C4-2B (cell line): ENCODE measurements around the gene NKIRAS2.

Experiments used
- H3K27ac ChIP-seq: fragments of 450-650 bp; 2 replicates; pipeline ENCODE4 v1.5.1; 2017
- ZFX ChIP-seq: fragments of 450-650 bp; IDR thresholded peaks from 2 replicates; pipeline ENCODE4 v1.6.1; 2017
- TF ChIP-seq, protein P1 (sequence below): fragments of 450-650 bp; conservative IDR thresholded peaks from 2 replicates; pipeline ENCODE4 v1.5.1; 2017; ENCODE audit warnings: mild to moderate bottlenecking

The NKIRAS2 gene

DNA sequence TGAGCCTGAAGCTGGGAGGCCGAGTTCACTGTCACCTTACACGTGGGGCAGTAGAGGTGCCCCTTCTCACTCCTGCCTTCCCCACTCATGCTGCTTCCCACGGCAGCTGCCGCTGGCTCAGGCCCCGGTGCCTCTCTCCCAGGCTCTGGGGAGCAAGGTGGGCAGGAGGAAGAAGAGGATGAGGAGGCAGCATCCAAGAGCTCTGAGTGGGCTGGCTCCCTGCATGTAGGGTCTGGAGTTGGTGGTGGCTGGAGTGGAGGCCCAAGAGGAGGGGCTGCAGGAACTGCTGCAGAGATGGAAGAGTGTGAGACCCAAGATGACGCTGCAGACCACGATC lies 8.9 kb downstream of the NKIRAS2 start:
- H3K27ac ChIP-seq = no peak overlapping the region
- no peak for TF ChIP-seq ZFX
- TF ChIP-seq, protein P1, sequence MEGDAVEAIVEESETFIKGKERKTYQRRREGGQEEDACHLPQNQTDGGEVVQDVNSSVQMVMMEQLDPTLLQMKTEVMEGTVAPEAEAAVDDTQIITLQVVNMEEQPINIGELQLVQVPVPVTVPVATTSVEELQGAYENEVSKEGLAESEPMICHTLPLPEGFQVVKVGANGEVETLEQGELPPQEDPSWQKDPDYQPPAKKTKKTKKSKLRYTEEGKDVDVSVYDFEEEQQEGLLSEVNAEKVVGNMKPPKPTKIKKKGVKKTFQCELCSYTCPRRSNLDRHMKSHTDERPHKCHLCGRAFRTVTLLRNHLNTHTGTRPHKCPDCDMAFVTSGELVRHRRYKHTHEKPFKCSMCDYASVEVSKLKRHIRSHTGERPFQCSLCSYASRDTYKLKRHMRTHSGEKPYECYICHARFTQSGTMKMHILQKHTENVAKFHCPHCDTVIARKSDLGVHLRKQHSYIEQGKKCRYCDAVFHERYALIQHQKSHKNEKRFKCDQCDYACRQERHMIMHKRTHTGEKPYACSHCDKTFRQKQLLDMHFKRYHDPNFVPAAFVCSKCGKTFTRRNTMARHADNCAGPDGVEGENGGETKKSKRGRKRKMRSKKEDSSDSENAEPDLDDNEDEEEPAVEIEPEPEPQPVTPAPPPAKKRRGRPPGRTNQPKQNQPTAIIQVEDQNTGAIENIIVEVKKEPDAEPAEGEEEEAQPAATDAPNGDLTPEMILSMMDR = no peak

- TF ChIP-seq, protein P1 = no peak
- TF ChIP-seq ZFX = no peak
- no peak overlapping the region for H3K27ac ChIP-seq
Measured at GRCh38 chr17:42031584-42031983, 11.7 kb downstream of the NKIRAS2 start.

DNA sequence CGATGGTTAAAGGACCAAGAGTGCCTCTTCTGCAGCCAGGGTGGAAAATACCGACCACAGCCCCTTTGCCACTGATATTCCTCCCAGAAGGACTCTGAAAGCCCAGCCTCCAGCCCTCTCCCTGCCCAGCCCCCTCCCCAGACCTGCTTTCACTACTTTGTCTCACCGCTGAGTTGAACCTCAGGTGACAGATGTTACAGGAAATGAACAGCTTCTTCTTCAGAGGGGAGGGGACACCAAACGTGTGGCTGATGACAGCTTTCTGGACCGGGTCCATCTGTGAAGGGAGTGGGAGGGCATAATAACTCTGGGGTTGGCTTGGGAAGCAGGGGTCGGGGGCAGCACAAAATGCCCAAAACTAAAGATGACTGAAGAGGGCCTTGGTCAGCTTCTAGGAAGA lies 14.2 kb downstream of the NKIRAS2 start:
- no peak overlapping the region for H3K27ac ChIP-seq
- no peak for TF ChIP-seq ZFX
- TF ChIP-seq, protein P1 = no peak

DNA sequence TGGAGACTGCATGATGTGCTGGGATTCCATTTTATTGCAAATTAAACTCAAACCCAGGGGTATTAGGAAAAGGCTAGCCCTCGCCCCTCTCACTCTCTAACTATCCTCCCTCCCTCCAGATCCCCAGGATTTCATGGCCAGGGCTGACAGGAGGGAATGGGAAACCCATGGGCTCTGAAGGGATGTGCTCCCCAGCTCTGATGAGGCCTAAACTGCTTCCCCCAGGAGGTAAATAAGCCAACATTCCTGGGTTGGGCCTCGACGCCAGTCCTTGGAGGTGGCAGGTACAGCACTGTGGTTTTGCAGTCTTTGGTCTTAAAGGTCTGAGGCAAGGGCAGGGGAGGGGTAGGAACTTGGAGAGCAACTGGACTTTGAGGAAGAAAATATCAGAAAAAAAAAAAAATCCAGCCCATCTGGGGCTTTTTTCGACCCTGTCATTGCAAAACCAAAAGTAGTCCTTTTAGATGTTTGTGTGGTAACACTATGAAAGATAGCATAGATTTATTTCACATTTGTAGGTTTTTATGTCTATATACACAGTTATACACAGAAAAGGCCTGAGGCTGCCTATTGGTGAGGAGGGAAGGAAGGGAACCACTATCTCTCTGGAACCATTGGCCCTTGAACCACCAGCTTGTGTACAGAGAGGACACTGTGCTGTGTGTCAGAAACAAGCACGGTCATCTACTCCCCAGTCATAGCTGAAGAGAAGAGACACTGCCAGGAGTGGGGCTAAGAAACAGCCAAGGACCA lies 18.5 kb downstream of the NKIRAS2 start:
- H3K27ac ChIP-seq = no peak overlapping the region
- TF ChIP-seq, protein P1 = no peak
- TF ChIP-seq ZFX = no peak

DNA sequence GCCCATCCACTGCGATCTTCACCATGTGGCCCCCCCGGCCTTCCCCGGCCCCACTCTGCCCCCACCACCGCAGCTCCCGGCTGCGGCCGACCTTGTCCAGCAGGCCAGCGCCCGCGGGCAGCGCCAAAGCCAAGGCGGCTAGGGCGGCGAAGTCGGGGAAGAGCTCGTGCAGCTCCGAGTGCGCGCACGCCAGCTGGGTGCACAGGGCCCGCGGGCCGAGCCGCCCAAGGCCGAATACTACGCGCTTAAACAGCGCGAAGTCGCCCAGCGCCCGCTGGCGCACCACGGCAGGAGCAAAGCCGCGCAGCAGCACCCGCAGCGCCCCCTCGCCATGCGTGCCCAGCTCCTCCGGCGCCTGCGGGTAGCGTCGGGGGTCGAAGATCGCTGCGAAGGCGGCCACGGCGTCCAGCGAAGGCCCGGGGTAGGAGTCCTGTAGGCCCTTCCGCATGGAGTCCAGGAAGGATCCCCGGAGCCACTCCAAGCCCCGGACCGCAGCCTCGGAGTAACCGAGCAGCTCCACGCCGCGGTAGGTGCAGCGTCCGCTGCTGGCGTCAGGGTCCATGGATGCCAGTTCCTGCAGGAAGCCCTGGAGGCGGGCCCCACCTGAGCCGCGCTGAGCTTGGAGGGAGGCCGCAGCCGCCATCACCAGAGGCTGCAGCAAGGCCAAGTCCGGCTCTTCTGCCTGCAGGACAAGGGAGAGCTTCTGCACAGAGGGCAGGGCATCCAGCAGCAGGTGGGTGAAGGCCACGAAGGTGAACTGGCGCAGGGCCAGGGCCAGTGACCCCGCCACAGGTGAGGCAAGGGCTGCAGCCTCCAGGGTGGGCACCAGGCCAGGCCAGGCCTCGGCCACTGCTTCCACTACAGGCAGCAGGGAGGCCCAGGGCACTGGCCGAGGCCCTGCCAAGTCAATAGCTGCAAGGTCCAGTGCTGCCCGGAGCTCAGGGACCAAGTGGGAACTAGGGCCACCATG lies 20.2 kb downstream of the NKIRAS2 start:
- TF ChIP-seq ZFX = no peak
- TF ChIP-seq, protein P1 = no peak
- no peak overlapping the region for H3K27ac ChIP-seq

- H3K27ac ChIP-seq = no peak overlapping the region
- TF ChIP-seq ZFX = no peak
- TF ChIP-seq, protein P1 = no peak
Measured at GRCh38 chr17:42040818-42041217, 20.9 kb downstream of the NKIRAS2 start.

DNA sequence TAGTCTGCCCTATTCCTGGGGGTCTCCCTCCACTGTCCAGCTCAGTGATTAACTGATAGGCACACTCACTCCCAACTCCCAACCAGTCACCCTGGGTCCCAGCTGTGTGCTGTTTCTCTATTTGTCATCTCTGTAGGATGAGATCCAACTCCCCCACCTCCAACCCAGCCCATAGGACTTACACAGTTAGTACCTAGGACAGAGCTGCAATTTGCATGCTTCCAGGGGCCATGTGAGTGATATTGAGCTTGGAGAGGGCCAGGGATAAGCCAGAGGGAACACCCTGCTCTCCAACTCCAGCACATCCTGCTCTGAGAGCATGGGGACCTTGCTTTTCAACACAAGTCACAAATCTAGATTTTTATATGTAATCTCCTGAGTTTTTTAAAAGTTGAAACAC lies 21.7 kb downstream of the NKIRAS2 start:
- H3K27ac ChIP-seq = no peak overlapping the region
- TF ChIP-seq, protein P1 = no peak
- TF ChIP-seq ZFX = no peak
